HG03342 (cell line): Measurements from ENCODE around the gene JMJD1C.
"Not testable (repeated sequence)": the region's sequence is repeated elsewhere in the genome, so short reads cannot be mapped to it uniquely, and the experiment has no call there.

Experiments
- ATAC-seq: cut with Tn5 transposase; IDR thresholded peaks from one replicate; pipeline ENCODE4 v1.9.1; 2021; ENCODE audit warnings: mild to moderate bottlenecking, moderate library complexity; ENCODE audit not compliant: unreplicated experiment

The JMJD1C gene

GRCh38 chr10:63235136-63235535 lies 230.6 kb downstream of the JMJD1C start:
- ATAC-seq = not testable (repeated sequence)

GRCh38 chr10:63229161-63229560 lies 236.6 kb downstream of the JMJD1C start:
- ATAC-seq = no peak

- ATAC-seq = no peak
Observed at GRCh38 chr10:63228237-63228636, 237.5 kb downstream of the JMJD1C start.

GRCh38 chr10:63227207-63227895 lies 238.4 kb downstream of the JMJD1C start:
- ATAC-seq = peak; percentile 67

GRCh38 chr10:63224241-63224640 lies 241.5 kb downstream of the JMJD1C start:
- ATAC-seq = no peak

- ATAC-seq = no peak
Observed at GRCh38 chr10:63221950-63222349, 243.8 kb downstream of the JMJD1C start.

GRCh38 chr10:63219749-63220148 lies 246.0 kb downstream of the JMJD1C start:
- no peak for ATAC-seq

- ATAC-seq = peak; percentile 77
Observed at GRCh38 chr10:63217120-63217605, 248.6 kb downstream of the JMJD1C start.

- ATAC-seq = no peak
Observed at GRCh38 chr10:63214571-63214970, 251.2 kb downstream of the JMJD1C start.

GRCh38 chr10:63213489-63213888 lies 252.3 kb downstream of the JMJD1C start:
- ATAC-seq = no peak

GRCh38 chr10:63210611-63211196 lies 255.1 kb downstream of the JMJD1C start:
- no peak for ATAC-seq

GRCh38 chr10:63209705-63210104 lies 256.1 kb downstream of the JMJD1C start:
- ATAC-seq = no peak

- no peak for ATAC-seq
Observed at GRCh38 chr10:63208986-63209385, 256.8 kb downstream of the JMJD1C start.

- peak; percentile 51 for ATAC-seq
Observed at GRCh38 chr10:63206997-63207811, 258.6 kb downstream of the JMJD1C start.

GRCh38 chr10:63206576-63206975 lies 259.2 kb downstream of the JMJD1C start:
- ATAC-seq = no peak

- ATAC-seq = no peak
Observed at GRCh38 chr10:63205421-63205820, 260.4 kb downstream of the JMJD1C start.

GRCh38 chr10:63204667-63205391 lies 260.9 kb downstream of the JMJD1C start:
- peak; percentile 33 for ATAC-seq

- ATAC-seq = no peak
Observed at GRCh38 chr10:63201118-63201517, 264.7 kb downstream of the JMJD1C start.

GRCh38 chr10:63200431-63200830 lies 265.3 kb downstream of the JMJD1C start:
- ATAC-seq = no peak

- ATAC-seq = no peak
Observed at GRCh38 chr10:63199716-63200115, 266.1 kb downstream of the JMJD1C start.
